Measurements from ENCODE around the gene ING5. TPM values are rescaled to one million over a fixed set of nuclear protein-coding genes. Genes with fewer than 3 reads are reported as not detected.
"Not testable (repeated sequence)": the region's sequence is repeated elsewhere in the genome, so short reads cannot be mapped to it uniquely, and the experiment has no call there.

Gene ING5
- total RNA-seq, 1 donor from 2014 or later, result 48.8 TPM

GRCh38 chr2:241730671-241731293, 28.9 kb downstream of the ING5 start:
- peaks cover 4% of the 10 kb centered on the region for H3K4me1 Mint-ChIP-seq (ENCODE audit: unreplicated experiment)
- TF ChIP-seq CTCF (conservative IDR thresholded peaks at IDR 0.05), result no peak
- H3K27ac Mint-ChIP-seq, result no peak overlapping the region
- DNase-seq (ENCODE audit: extremely low spot score, unreplicated experiment), result no peak
- no peaks in the 10 kb centered on the region for H3K27me3 Mint-ChIP-seq
- H3K9me3 Mint-ChIP-seq, result no peaks in the 10 kb centered on the region
- no peaks in the 10 kb centered on the region for H3K36me3 Mint-ChIP-seq
- no peak overlapping the region for H3K4me3 Mint-ChIP-seq

GRCh38 chr2:241732513-241733186, 30.8 kb downstream of the ING5 start:
- not testable (repeated sequence) for DNase-seq (ENCODE audit: extremely low spot score, unreplicated experiment); H3K9me3 Mint-ChIP-seq; H3K36me3 Mint-ChIP-seq; H3K27ac Mint-ChIP-seq; H3K27me3 Mint-ChIP-seq; H3K4me1 Mint-ChIP-seq (ENCODE audit: unreplicated experiment)
- H3K4me3 Mint-ChIP-seq, result peak overlapping the region; percentile 65
- TF ChIP-seq CTCF (conservative IDR thresholded peaks at IDR 0.05), result peak; percentile 80

- no peaks in the 10 kb centered on the region for H3K27me3 Mint-ChIP-seq
- no peaks in the 10 kb centered on the region for H3K36me3 Mint-ChIP-seq
- H3K9me3 Mint-ChIP-seq, result no peaks in the 10 kb centered on the region
- H3K4me3 Mint-ChIP-seq, result peak overlapping the region; percentile 65
- no peak for TF ChIP-seq CTCF (conservative IDR thresholded peaks at IDR 0.05)
- DNase-seq (ENCODE audit: extremely low spot score, unreplicated experiment), result no peak
- no peak overlapping the region for H3K27ac Mint-ChIP-seq
- H3K4me1 Mint-ChIP-seq (ENCODE audit: unreplicated experiment), result peaks cover 9% of the 10 kb centered on the region
Observed at GRCh38 chr2:241733391-241734207, 31.8 kb downstream of the ING5 start.

GRCh38 chr2:241734208-241734466, 32.3 kb downstream of the ING5 start:
- peak; percentile 25 for TF ChIP-seq CTCF (conservative IDR thresholded peaks at IDR 0.05)
- no peak for DNase-seq (ENCODE audit: extremely low spot score, unreplicated experiment)
- Mint-ChIP-seq H3K4me3 (no peak overlapping the region), H3K36me3 (no peaks in the 10 kb centered on the region), H3K4me1 (ENCODE audit: unreplicated experiment) (peaks cover 12% of the 10 kb centered on the region), H3K27ac (no peak overlapping the region), H3K9me3 (no peaks in the 10 kb centered on the region), H3K27me3 (no peaks in the 10 kb centered on the region)

- no peak for TF ChIP-seq CTCF (conservative IDR thresholded peaks at IDR 0.05)
- DNase-seq (ENCODE audit: extremely low spot score, unreplicated experiment), result peak; percentile 94
- no peaks in the 10 kb centered on the region for H3K36me3 Mint-ChIP-seq
- peak within 1 kb of the TSS; percentile 78 for H3K27ac Mint-ChIP-seq
- peak within 1 kb of the TSS; percentile 89 for H3K4me3 Mint-ChIP-seq
- peaks cover 12% of the 10 kb centered on the region for H3K4me1 Mint-ChIP-seq (ENCODE audit: unreplicated experiment)
- no peaks in the 10 kb centered on the region for H3K9me3 Mint-ChIP-seq
- no peaks in the 10 kb centered on the region for H3K27me3 Mint-ChIP-seq
Observed at GRCh38 chr2:241734467-241735208, 32.8 kb downstream of the ING5 start, which contains the start of gene D2HGDH. D2HGDH (plus strand) TSS chr2:241734630; CDS start chr2:241735225, 595 bp downstream.

All from type B pancreatic cell (in vitro differentiated cells).